Lower lobe of right lung (tissue), 2 donors: ENCODE results near the gene ABTB2. TPM values are rescaled to one million over a fixed set of nuclear protein-coding genes. Genes with fewer than 3 reads are reported as not detected.

Source experiments
- ATAC-seq, 2 donors: fragments of 200-7000 bp; cut with Tn5 transposase; one replicate each; pipeline ENCODE4 v1.9.1; 2020 to 2022; ENCODE audit warnings: mild to moderate bottlenecking in 2 of 2, moderate library complexity in 2 of 2
- DNase-seq: peaks from one replicate; pipeline ENCODE4 v3.0.0-alpha.2; 2020
- H3K27ac ChIP-seq: fragments of 200-600 bp; one replicate; pipeline ENCODE4 v1.8.0; 2022
- H3K27me3 ChIP-seq: fragments of 200-600 bp; one replicate; pipeline ENCODE4 v1.8.0; 2022; ENCODE audit warnings: low read depth
- H3K36me3 ChIP-seq: fragments of 200-600 bp; one replicate; pipeline ENCODE4 v1.8.0; 2022; ENCODE audit warnings: mild to moderate bottlenecking
- H3K4me1 ChIP-seq: fragments of 200-600 bp; one replicate; pipeline ENCODE4 v1.8.0; 2022
- H3K4me3 ChIP-seq: fragments of 200-600 bp; one replicate; pipeline ENCODE4 v1.8.0; 2022; ENCODE audit warnings: mild to moderate bottlenecking
- H3K9me3 ChIP-seq: fragments of 200-600 bp; one replicate; pipeline ENCODE4 v1.8.0; 2022
- intact Hi-C: fragments of 100-400 bp; cut with DNase I; formaldehyde crosslinking; loops from one replicate; pipeline ENCODE4 v1.11.0; 2022
- total RNA-seq: library from RNA; stranded (reverse); fragmentation: NEBNext Ultra II Directional; extraction: Animal tissue kit (Norgen Biotek cat#: 25700); gene quantifications from one replicate; pipeline ENCODE4 v1.2.1, GENCODE V29; 2021
- TF ChIP-seq, protein P1 (sequence below): fragments of 200-600 bp; IDR thresholded peaks from one replicate; pipeline ENCODE4 v1.8.0; 2022; ENCODE audit warnings: antibody characterized with exemption, mild to moderate bottlenecking
- donor health status: DM: no; HTN: yes; CAD: no; lungs with severe emphysema.

ABTB2 gene
- total RNA-seq, 1 donor from 2014 or later, result 2.7 TPM

DNA sequence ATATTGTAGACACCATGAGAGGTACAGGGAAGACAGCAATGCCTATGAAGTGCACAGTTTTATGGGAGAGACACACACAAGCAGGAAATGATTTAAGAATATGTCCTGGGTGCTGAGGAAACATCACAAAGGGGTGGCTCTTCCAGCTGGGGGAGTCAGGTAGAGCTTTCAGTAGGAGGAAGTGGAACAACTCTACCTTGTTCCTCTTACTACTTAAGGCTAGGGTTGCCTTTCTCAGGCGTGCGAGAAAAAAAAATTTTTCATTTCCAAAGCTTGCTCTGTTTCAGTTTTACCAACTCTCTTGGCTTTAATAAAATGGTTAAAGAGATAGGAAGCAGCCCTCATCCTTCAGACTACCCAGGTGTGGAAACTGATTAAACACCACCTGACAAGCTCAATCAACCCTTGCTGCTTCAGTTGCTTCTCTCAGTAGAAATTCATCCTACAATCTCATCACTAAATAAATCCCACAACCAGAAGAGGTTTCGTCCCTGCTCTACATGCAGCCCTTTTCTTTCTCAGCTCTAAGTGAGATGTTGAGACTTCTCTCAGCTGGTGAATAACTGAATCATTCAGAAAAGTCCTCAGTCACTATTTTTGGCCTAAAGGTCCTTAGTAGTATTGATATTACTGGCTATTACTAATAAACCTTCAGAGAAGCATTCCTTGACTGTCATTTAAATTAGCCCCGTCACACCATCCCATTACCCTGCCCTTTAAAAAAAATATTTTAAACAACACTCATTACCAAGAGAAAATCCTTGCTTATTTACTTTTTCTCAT is 5.9 kb downstream of the ABTB2 start:
- H3K4me1 ChIP-seq, result peaks cover 22% of the 10 kb centered on the region
- no peak for DNase-seq
- no peaks in the 10 kb centered on the region for H3K36me3 ChIP-seq
- TF ChIP-seq, protein P1, sequence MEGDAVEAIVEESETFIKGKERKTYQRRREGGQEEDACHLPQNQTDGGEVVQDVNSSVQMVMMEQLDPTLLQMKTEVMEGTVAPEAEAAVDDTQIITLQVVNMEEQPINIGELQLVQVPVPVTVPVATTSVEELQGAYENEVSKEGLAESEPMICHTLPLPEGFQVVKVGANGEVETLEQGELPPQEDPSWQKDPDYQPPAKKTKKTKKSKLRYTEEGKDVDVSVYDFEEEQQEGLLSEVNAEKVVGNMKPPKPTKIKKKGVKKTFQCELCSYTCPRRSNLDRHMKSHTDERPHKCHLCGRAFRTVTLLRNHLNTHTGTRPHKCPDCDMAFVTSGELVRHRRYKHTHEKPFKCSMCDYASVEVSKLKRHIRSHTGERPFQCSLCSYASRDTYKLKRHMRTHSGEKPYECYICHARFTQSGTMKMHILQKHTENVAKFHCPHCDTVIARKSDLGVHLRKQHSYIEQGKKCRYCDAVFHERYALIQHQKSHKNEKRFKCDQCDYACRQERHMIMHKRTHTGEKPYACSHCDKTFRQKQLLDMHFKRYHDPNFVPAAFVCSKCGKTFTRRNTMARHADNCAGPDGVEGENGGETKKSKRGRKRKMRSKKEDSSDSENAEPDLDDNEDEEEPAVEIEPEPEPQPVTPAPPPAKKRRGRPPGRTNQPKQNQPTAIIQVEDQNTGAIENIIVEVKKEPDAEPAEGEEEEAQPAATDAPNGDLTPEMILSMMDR, result no peak
- no peaks in the 10 kb centered on the region for H3K9me3 ChIP-seq
- intact Hi-C loops, result no loop called here
- peaks cover 19% of the 10 kb centered on the region for H3K27me3 ChIP-seq
- no peak for ATAC-seq
- H3K4me3 ChIP-seq, result no peak overlapping the region
- H3K27ac ChIP-seq, result no peak overlapping the region

DNA sequence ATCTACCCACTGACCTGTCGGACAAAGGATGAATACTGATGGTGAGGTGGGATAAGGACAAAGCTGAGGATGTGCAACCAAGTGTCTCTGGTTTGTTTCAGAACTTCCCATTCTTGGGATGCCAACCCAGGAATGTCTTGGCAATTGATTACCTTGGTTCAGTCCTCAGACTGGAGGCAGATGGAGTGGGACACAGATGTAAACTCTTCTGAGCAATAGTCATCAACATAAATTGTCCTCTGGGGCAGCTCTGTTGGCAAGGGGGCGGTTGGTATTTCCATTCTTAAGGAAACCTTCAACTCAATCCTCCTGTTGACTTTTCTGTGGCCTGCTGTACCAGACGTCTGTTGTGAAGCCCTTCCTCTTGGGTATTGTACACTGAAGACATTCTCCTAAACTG is 6.8 kb downstream of the ABTB2 start:
- H3K9me3 ChIP-seq, result no peaks in the 10 kb centered on the region
- DNase-seq (no peak), ATAC-seq (no peak)
- no peaks in the 10 kb centered on the region for H3K36me3 ChIP-seq
- TF ChIP-seq, protein P1, result no peak
- peaks cover 22% of the 10 kb centered on the region for H3K4me1 ChIP-seq
- no peak overlapping the region for H3K4me3 ChIP-seq
- no peak overlapping the region for H3K27ac ChIP-seq
- intact Hi-C loops, result no loop called here
- peaks cover 17% of the 10 kb centered on the region for H3K27me3 ChIP-seq

DNA sequence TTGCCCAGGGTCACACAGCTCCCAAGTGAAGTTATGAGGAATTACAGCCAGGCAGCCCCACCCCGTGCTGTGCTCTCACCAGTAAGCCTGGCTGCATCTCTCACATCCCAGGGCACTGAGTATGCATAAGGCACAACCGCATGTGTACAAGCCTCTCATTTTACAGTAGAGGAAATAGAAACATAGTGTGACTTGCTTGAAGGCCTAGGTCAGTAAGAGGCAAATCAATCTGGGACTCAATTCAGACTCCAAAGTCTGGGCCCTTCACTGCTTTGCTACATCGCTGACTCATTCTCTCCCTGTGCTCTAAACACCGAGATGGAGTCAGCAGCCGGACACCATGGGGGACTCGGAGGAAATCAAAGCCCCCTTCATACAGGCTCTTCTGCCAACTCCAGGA is 7.9 kb downstream of the ABTB2 start:
- no peak overlapping the region for H3K27ac ChIP-seq
- H3K4me3 ChIP-seq, result no peak overlapping the region
- H3K9me3 ChIP-seq, result no peaks in the 10 kb centered on the region
- TF ChIP-seq, protein P1, result no peak
- peaks cover 27% of the 10 kb centered on the region for H3K4me1 ChIP-seq
- intact Hi-C loops, result no loop called here
- peaks cover 6% of the 10 kb centered on the region for H3K27me3 ChIP-seq
- DNase-seq (no peak), ATAC-seq (no peak)
- no peaks in the 10 kb centered on the region for H3K36me3 ChIP-seq

DNA sequence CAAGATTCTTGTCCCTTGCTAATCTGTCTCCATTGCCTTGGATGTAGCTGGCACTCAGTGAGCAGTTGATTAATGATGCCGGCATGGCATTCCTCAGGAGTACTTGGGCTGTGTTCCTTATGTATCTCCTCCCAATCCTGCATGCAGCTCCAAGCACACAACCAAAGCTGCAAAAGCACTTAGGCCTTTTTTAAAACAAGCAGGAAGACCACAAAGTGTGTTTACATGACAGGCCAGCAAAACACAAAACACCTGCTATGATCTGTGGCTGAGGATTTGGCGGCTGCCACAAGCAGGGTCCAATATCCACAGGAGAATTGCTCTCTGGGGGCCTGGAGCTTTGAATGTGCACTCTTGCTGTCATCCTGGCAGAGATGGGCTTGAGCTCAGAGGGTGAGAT is 8.9 kb downstream of the ABTB2 start:
- Histone ChIP-seq H3K27me3 (no peaks in the 10 kb centered on the region), H3K36me3 (no peaks in the 10 kb centered on the region), H3K4me1 (peaks cover 30% of the 10 kb centered on the region), H3K9me3 (no peaks in the 10 kb centered on the region), H3K27ac (no peak overlapping the region), H3K4me3 (no peak overlapping the region)
- intact Hi-C loops, result no loop called here
- ATAC-seq, result no peak
- TF ChIP-seq, protein P1, result no peak
- no peak for DNase-seq

GRCh38 chr11:34348096-34348495 is 9.7 kb downstream of the ABTB2 start:
- ATAC-seq (no peak), DNase-seq (no peak)
- H3K27me3 ChIP-seq, result no peaks in the 10 kb centered on the region
- TF ChIP-seq, protein P1, result no peak
- H3K9me3 ChIP-seq, result no peaks in the 10 kb centered on the region
- H3K27ac ChIP-seq, result no peak overlapping the region
- peaks cover 30% of the 10 kb centered on the region for H3K4me1 ChIP-seq
- no peaks in the 10 kb centered on the region for H3K36me3 ChIP-seq
- no peak overlapping the region for H3K4me3 ChIP-seq
- intact Hi-C loops, result no loop called here
